CD14-positive monocyte (primary cell): ENCODE measurements around the gene ARHGEF25. TPM values are rescaled to one million over a fixed set of nuclear protein-coding genes. Genes with fewer than 3 reads are reported as not detected.

Experiments used
- DNase-seq, 3 donors: peaks; one replicate each; pipeline ENCODE4 v3.0.0-alpha.2; 2011 to 2022
- H2AFZ ChIP-seq: 2 replicates; pipeline ENCODE4 v1.6.0; 2012; ENCODE audit warnings: mild to moderate bottlenecking, low read depth, low read length, inconsistent platforms; ENCODE audit not compliant: insufficient read depth, poor library complexity, severe bottlenecking
- H3K27ac ChIP-seq, 2 donors: 1 replicate in 1 of 2; 2 replicates in 1 of 2; pipeline ENCODE4 v1.5.1; 2012 to 2013; ENCODE audit warnings: low read length in 2 of 2, control low read depth in 1 of 2, inconsistent platforms in 1 of 2, low read depth in 1 of 2, mild to moderate bottlenecking in 1 of 2
- H3K27me3 ChIP-seq, 2 donors: one replicate each; pipeline versions ENCODE4 v1.6.0 to v1.6.1; 2011 to 2013; ENCODE audit warnings: low read length in 2 of 2; ENCODE audit not compliant: control insufficient read depth in 2 of 2, insufficient read depth in 2 of 2
- H3K36me3 ChIP-seq, 2 donors: replicated peaks in 1 of 2; 1 replicate in 1 of 2; 2 replicates in 1 of 2; pipeline versions ENCODE4 v1.5.1 to v1.6.1; 2012 to 2013; ENCODE audit warnings: low read length in 2 of 2, control low read depth in 1 of 2, inconsistent platforms in 1 of 2, mild to moderate bottlenecking in 1 of 2; ENCODE audit not compliant: insufficient read depth in 2 of 2, control insufficient read depth in 1 of 2
- H3K4me1 ChIP-seq, 2 donors: 1 replicate in 1 of 2; 2 replicates in 1 of 2; pipeline versions ENCODE4 v1.5.1 to v1.6.1; 2012 to 2013; ENCODE audit warnings: low read length in 2 of 2, control low read depth in 1 of 2, inconsistent platforms in 1 of 2, mild to moderate bottlenecking in 1 of 2, moderate library complexity in 1 of 2; ENCODE audit not compliant: insufficient read depth in 2 of 2, control insufficient read depth in 1 of 2
- H3K4me2 ChIP-seq: replicated peaks from 2 replicates; pipeline ENCODE3; 2012; ENCODE audit warnings: low read length, moderate library complexity, mild to moderate bottlenecking; ENCODE audit not compliant: poor library complexity, severe bottlenecking; ENCODE audit errors: extremely low read depth
- H3K4me3 ChIP-seq, 3 experiments: fragments of 200-600 bp in 1 of 3; sonication (generic) in 1 of 3; replicated peaks in 1 of 3; 1 replicate in 2 of 3; 2 replicates in 1 of 3; pipeline ENCODE4 v1.5.1; 2011 to 2013; ENCODE audit warnings: low read length in 3 of 3, mild to moderate bottlenecking in 3 of 3, control low read depth in 2 of 3, low read depth in 2 of 3, inconsistent platforms in 1 of 3, moderate library complexity in 1 of 3
- H3K79me2 ChIP-seq: 2 replicates; pipeline ENCODE4 v1.6.0; 2012; ENCODE audit warnings: mild to moderate bottlenecking, control low read depth, inconsistent platforms, low read length, moderate library complexity; ENCODE audit not compliant: insufficient read depth
- H3K9ac ChIP-seq: 2 replicates; pipeline ENCODE4 v1.6.0; 2017; ENCODE audit warnings: low read length, mild to moderate bottlenecking; ENCODE audit not compliant: insufficient read depth, poor library complexity, severe bottlenecking
- H3K9me3 ChIP-seq, 2 donors: replicated peaks in 1 of 2; 1 replicate in 1 of 2; 2 replicates in 1 of 2; pipeline versions ENCODE4 v1.5.1 to v1.6.1; 2012 to 2013; ENCODE audit warnings: low read length in 2 of 2, control low read depth in 1 of 2; ENCODE audit not compliant: control insufficient read depth in 1 of 2, insufficient read depth in 1 of 2
- H4K20me1 ChIP-seq: 2 replicates; pipeline ENCODE4 v1.6.0; 2012; ENCODE audit warnings: mild to moderate bottlenecking, low read length, control low read depth, moderate library complexity; ENCODE audit not compliant: insufficient read depth
- H3K27ac Mint-ChIP-seq, 7 donors: one replicate each; pipeline ENCODE4 v1.8.0; 2020; ENCODE audit warnings: mild to moderate bottlenecking in 7 of 7, mixed read lengths in 7 of 7, moderate library complexity in 6 of 7, inconsistent platforms in 2 of 7
- H3K27me3 Mint-ChIP-seq, 3 donors: one replicate each; pipeline ENCODE4 v1.8.0; 2021 to 2022; ENCODE audit warnings: low read depth in 3 of 3, mild to moderate bottlenecking in 3 of 3, mixed read lengths in 3 of 3, moderate library complexity in 3 of 3, inconsistent platforms in 1 of 3
- H3K36me3 Mint-ChIP-seq, 2 donors: one replicate each; pipeline ENCODE4 v1.8.0; 2020; ENCODE audit warnings: mixed read lengths in 2 of 2, inconsistent platforms in 1 of 2, mild to moderate bottlenecking in 1 of 2
- H3K4me1 Mint-ChIP-seq: one replicate; pipeline ENCODE4 v1.8.0; 2020; ENCODE audit warnings: mild to moderate bottlenecking, mixed read lengths
- H3K4me3 Mint-ChIP-seq, 2 donors: one replicate each; pipeline ENCODE4 v1.8.0; 2020; ENCODE audit warnings: mild to moderate bottlenecking in 2 of 2, mixed read lengths in 2 of 2, moderate library complexity in 1 of 2
- H3K9me3 Mint-ChIP-seq, 7 donors: one replicate each; pipeline ENCODE4 v1.8.0; 2020 to 2022; ENCODE audit warnings: mixed read lengths in 7 of 7, mild to moderate bottlenecking in 6 of 7, moderate library complexity in 6 of 7, inconsistent platforms in 2 of 7
- CTCF ChIP-seq: fragments of 200-600 bp; IDR thresholded peaks from one replicate; pipeline ENCODE4 v1.8.0; 2022; ENCODE audit warnings: antibody characterized with exemption, mild to moderate bottlenecking
- WGBS: methylation state at CpG from one replicate; pipeline ENCODE4 v1.1.5; 2013; ENCODE audit warnings: missing lambda C conversion rate; ENCODE audit not compliant: insufficient coverage; 5-methylcytosine and 5-hydroxymethylcytosine counted together
- intact Hi-C, 2 donors: fragments of 100-400 bp; cut with micrococcal nuclease; formaldehyde crosslinking; loops; one replicate each; pipeline versions ENCODE4 v1.15.0 to v1.15.1; 2023
- polyA plus RNA-seq, 3 donors: library from polyadenylated mRNA; depleted of rRNA in 1 of 3; unstranded in 2 of 3; stranded (reverse) in 1 of 3; fragments of 300-500 nt in 2 of 3; fragments of >200 nt in 1 of 3; fragmentation: Illumina TruSeq in 2 of 3; gene quantifications; 1 replicate in 2 of 3; 2 replicates in 1 of 3; pipeline ENCODE4 v1.2.3, GENCODE V29; 2012 to 2021

The ARHGEF25 gene
- polyA plus RNA-seq, 3 donors, result not detected

- no peak overlapping the region for H3K4me3 Mint-ChIP-seq
- no peaks in the 10 kb centered on the region for H3K9me3 ChIP-seq
- no peak overlapping the region for H3K4me3 ChIP-seq
- H3K27me3 ChIP-seq, result peaks cover 5 to 20% of the 10 kb centered on the region in 2 donors
- H3K79me2 ChIP-seq, result no peaks in the 10 kb centered on the region
- peaks cover 5 to 20% (median 9%) of the 10 kb centered on the region in 3 donors for H3K27me3 Mint-ChIP-seq
- TF ChIP-seq CTCF, result peak; percentile 97
- H3K9me3 Mint-ChIP-seq, result no peaks in the 10 kb centered on the region
- intact Hi-C loops, result loop anchor here in 1 of 2 donors (5.0 to 10.0 kb wide), 2 partner anchors 39 to 112 kb away; partner anchors contain the start of gene OS9
- DNase-seq, result peak; percentile 53 to 74 (median 73)
- peaks cover 15 to 17% of the 10 kb centered on the region in 2 donors for H3K4me1 ChIP-seq
- 65% methylated on average over 10 of the region's 13 CpGs for WGBS
- H3K4me1 Mint-ChIP-seq, result peaks cover 22% of the 10 kb centered on the region
- no peak overlapping the region for H3K9ac ChIP-seq
- H3K27ac Mint-ChIP-seq, result peak overlapping the region in 1 of 7 donors; percentile 64
- H3K36me3 ChIP-seq, result no peaks in the 10 kb centered on the region
- no peak overlapping the region for H3K27ac ChIP-seq
- H3K36me3 Mint-ChIP-seq, result no peaks in the 10 kb centered on the region
- no peaks in the 10 kb centered on the region for H4K20me1 ChIP-seq
- H3K4me2 ChIP-seq, result no peak overlapping the region
- H2AFZ ChIP-seq, result no peak overlapping the region
Observed at GRCh38 chr12:57583008-57583831, 28.0 kb upstream of the ARHGEF25 start.

- no peak for TF ChIP-seq CTCF
- Histone ChIP-seq H4K20me1 (no peaks in the 10 kb centered on the region), H3K9ac (no peak overlapping the region), H3K27ac (no peak overlapping the region), H3K36me3 (no peaks in the 10 kb centered on the region), H3K4me3 (no peak overlapping the region), H3K9me3 (no peaks in the 10 kb centered on the region), H3K27me3 (peaks cover 5 to 20% of the 10 kb centered on the region in 2 donors), H3K79me2 (no peaks in the 10 kb centered on the region), H3K4me1 (peaks cover 15 to 17% of the 10 kb centered on the region in 2 donors), H3K4me2 (no peak overlapping the region), H2AFZ (no peak overlapping the region)
- Mint-ChIP-seq H3K9me3 (no peaks in the 10 kb centered on the region), H3K36me3 (no peaks in the 10 kb centered on the region), H3K27me3 (peaks cover 5 to 20% (median 7%) of the 10 kb centered on the region in 3 donors), H3K4me3 (no peak overlapping the region), H3K4me1 (peaks cover 22% of the 10 kb centered on the region), H3K27ac (peak overlapping the region in 3 of 7 donors; percentile 30 to 61 (median 59))
- intact Hi-C loops, result loop anchor here (1.0 to 10.0 kb wide), 3 partner anchors 37 to 111 kb away; partner anchors contain the start of gene OS9 (in 1 of the 2)
- no peak for DNase-seq
- WGBS, result 100% methylated on average over 1 of the region's 2 CpGs
Observed at GRCh38 chr12:57584050-57584449, 27.2 kb upstream of the ARHGEF25 start.
